Sigmoid colon (tissue), 3 donors: Measurements from ENCODE around the gene TMPRSS9.

ENCODE experiments used
- POLR2A ChIP-seq, 2 donors: fragments of 450-650 bp; IDR thresholded peaks; one replicate each; pipeline ENCODE4 v1.6.1; 2016; ENCODE audit warnings: antibody characterized with exemption in 2 of 2, mild to moderate bottlenecking in 2 of 2, moderate library complexity in 2 of 2
- TF ChIP-seq, protein P1 (sequence below), 4 experiments: fragments of 450-650 bp in 3 of 4; fragments of 200-600 bp in 1 of 4; IDR thresholded peaks; one replicate each; pipeline ENCODE4 v1.5.1; 2016 to 2019; ENCODE audit warnings: antibody characterized with exemption in 4 of 4, mild to moderate bottlenecking in 3 of 4, moderate library complexity in 2 of 4

DNA sequence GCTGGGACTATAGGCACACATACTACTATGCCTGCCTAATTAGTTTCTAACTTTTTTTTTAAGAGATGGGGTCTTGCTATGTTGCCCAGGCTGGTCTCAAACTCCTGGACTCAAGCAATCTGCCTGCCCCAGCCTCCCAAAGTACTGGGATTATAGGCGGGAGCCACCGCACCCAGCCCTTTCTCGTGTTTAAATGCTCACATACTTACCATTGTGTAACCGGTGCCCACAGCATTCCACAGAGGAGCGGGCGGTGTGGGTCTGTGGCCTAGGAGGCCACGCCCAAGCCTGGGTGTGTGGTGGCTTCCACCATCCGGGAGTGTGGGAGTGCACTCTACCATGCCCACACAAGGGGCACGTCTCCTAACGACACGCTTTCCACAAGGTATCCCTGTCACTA lies 89.0 kb downstream of the TMPRSS9 start:
- no peak for TF ChIP-seq POLR2A (IDR thresholded peaks at IDR 0.05)
- TF ChIP-seq, protein P1, sequence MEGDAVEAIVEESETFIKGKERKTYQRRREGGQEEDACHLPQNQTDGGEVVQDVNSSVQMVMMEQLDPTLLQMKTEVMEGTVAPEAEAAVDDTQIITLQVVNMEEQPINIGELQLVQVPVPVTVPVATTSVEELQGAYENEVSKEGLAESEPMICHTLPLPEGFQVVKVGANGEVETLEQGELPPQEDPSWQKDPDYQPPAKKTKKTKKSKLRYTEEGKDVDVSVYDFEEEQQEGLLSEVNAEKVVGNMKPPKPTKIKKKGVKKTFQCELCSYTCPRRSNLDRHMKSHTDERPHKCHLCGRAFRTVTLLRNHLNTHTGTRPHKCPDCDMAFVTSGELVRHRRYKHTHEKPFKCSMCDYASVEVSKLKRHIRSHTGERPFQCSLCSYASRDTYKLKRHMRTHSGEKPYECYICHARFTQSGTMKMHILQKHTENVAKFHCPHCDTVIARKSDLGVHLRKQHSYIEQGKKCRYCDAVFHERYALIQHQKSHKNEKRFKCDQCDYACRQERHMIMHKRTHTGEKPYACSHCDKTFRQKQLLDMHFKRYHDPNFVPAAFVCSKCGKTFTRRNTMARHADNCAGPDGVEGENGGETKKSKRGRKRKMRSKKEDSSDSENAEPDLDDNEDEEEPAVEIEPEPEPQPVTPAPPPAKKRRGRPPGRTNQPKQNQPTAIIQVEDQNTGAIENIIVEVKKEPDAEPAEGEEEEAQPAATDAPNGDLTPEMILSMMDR (IDR thresholded peaks at IDR 0.05), result no peak
